Left renal cortex interstitium (tissue), 4 donors: ENCODE measurements around the gene FGF7. TPM values are rescaled to one million over a fixed set of nuclear protein-coding genes. Genes with fewer than 3 reads are reported as not detected.
"Not testable (repeated sequence)": the region's sequence is repeated elsewhere in the genome, so short reads cannot be mapped to it uniquely, and the experiment has no call there.

Experiments
- DNase-seq, 4 donors: peaks; one replicate each; pipeline ENCODE4 v3.0.0-alpha.2; 2013; ENCODE audit warnings: low read depth in 4 of 4, low spot score in 2 of 4, missing footprints in 1 of 4
- polyA plus RNA-seq, 4 donors: library from polyadenylated mRNA; unstranded; fragments of 120-200 nt; gene quantifications; one replicate each; pipeline ENCODE4 v1.2.1, GENCODE V29; 2013; ENCODE audit not compliant: insufficient read length in 4 of 4

Gene FGF7
- polyA plus RNA-seq, 4 donors = 16.3 to 27.5 (median 21.6) TPM

GRCh38 chr15:49492151-49492550 lies 69.1 kb downstream of the FGF7 start:
- DNase-seq = no peak

- no peak for DNase-seq
Measured at GRCh38 chr15:49492830-49493229, 69.8 kb downstream of the FGF7 start.

GRCh38 chr15:49494842-49495241 lies 71.8 kb downstream of the FGF7 start:
- no peak for DNase-seq

GRCh38 chr15:49495993-49496753 lies 73.1 kb downstream of the FGF7 start:
- no peak for DNase-seq

GRCh38 chr15:49501586-49501985 lies 78.5 kb downstream of the FGF7 start:
- no peak for DNase-seq

GRCh38 chr15:49506341-49506740 lies 83.3 kb downstream of the FGF7 start:
- no peak for DNase-seq

GRCh38 chr15:49507261-49507660 lies 84.2 kb downstream of the FGF7 start:
- DNase-seq = no peak

GRCh38 chr15:49512739-49513138 lies 89.7 kb downstream of the FGF7 start:
- DNase-seq = not testable (repeated sequence)

GRCh38 chr15:49521802-49522201 lies 98.8 kb downstream of the FGF7 start:
- no peak for DNase-seq

GRCh38 chr15:49528289-49528688 lies 105.2 kb downstream of the FGF7 start:
- no peak for DNase-seq

GRCh38 chr15:49530092-49530491 lies 107.0 kb downstream of the FGF7 start:
- DNase-seq = no peak

Other genes with a start within 250 kb of the FGF7 start
- gene FAM227B, start 197.6 kb downstream of the FGF7 start, polyA plus RNA-seq = 10 to 100 TPM; 14.7 to 20.6 (median 17.7) TPM
- 10 to 100 TPM; 31.6 to 46.8 (median 38.2) TPM for gene DTWD1, start 197.8 kb downstream of the FGF7 start, polyA plus RNA-seq